HG02885 (cell line): ENCODE measurements around the gene KCNJ9.

ENCODE experiments used
- ATAC-seq: cut with Tn5 transposase; IDR thresholded peaks from one replicate; pipeline ENCODE4 v1.9.1; 2021; ENCODE audit warnings: mild to moderate bottlenecking; ENCODE audit not compliant: unreplicated experiment, poor library complexity

Gene KCNJ9

GRCh38 chr1:160064746-160065145, 16.6 kb upstream of the KCNJ9 start:
- no peak for ATAC-seq

- no peak for ATAC-seq
Measured at GRCh38 chr1:160066829-160067745, 14.3 kb upstream of the KCNJ9 start.

GRCh38 chr1:160068225-160068624, 13.1 kb upstream of the KCNJ9 start:
- no peak for ATAC-seq

GRCh38 chr1:160069460-160070231, 11.7 kb upstream of the KCNJ9 start, which contains the start of gene KCNJ10:
Gene KCNJ10, minus strand, starts transcription at chr1:160070160. Its CDS starts 27,628 bp downstream, at chr1:160042532.
- ATAC-seq, result no peak

GRCh38 chr1:160070243-160071163, 10.8 kb upstream of the KCNJ9 start:
- no peak for ATAC-seq

GRCh38 chr1:160071289-160071688, 10.0 kb upstream of the KCNJ9 start:
- ATAC-seq, result no peak

- ATAC-seq, result no peak
Measured at GRCh38 chr1:160074865-160075264, 6.5 kb upstream of the KCNJ9 start.

GRCh38 chr1:160075836-160076235, 5.5 kb upstream of the KCNJ9 start:
- no peak for ATAC-seq

GRCh38 chr1:160076295-160076694, 5.0 kb upstream of the KCNJ9 start:
- ATAC-seq, result no peak

GRCh38 chr1:160077486-160077885, 3.9 kb upstream of the KCNJ9 start:
- ATAC-seq, result no peak

GRCh38 chr1:160078512-160079195, 2.7 kb upstream of the KCNJ9 start:
- peak; percentile 72 for ATAC-seq

GRCh38 chr1:160079448-160079847, 1.9 kb upstream of the KCNJ9 start:
- no peak for ATAC-seq

GRCh38 chr1:160080381-160081100, 797 bp upstream of the KCNJ9 start:
- ATAC-seq, result no peak

GRCh38 chr1:160082487-160082886, 1.1 kb downstream of the KCNJ9 start:
- ATAC-seq, result no peak

GRCh38 chr1:160082926-160083325, 1.6 kb downstream of the KCNJ9 start:
- no peak for ATAC-seq

- ATAC-seq, result peak; percentile 77
Measured at GRCh38 chr1:160083968-160084770, 2.8 kb downstream of the KCNJ9 start.

GRCh38 chr1:160084771-160085321, 3.5 kb downstream of the KCNJ9 start:
- ATAC-seq, result no peak
